Neural cell (in vitro differentiated cells): ENCODE results near the gene WFDC5. TPM values are rescaled to one million over a fixed set of nuclear protein-coding genes. Genes with fewer than 3 reads are reported as not detected.

ENCODE experiments used
- H2AFZ ChIP-seq: fragments of 200-600, 300-800 bp; sonication (generic), shearing (Covaris generic); 2 replicates; pipeline ENCODE4 v1.6.0; 2014; ENCODE audit warnings: low read depth, mild to moderate bottlenecking, antibody characterized with exemption, low read length, moderate library complexity
- H3F3A ChIP-seq: fragments of 200-600 bp; shearing (Covaris generic); 2 replicates; pipeline ENCODE4 v1.6.1; 2016; ENCODE audit warnings: mild to moderate bottlenecking, moderate library complexity, mixed read lengths, antibody characterized with exemption, low read length; ENCODE audit not compliant: insufficient read depth, poor library complexity, severe bottlenecking
- H3K27ac ChIP-seq: fragments of 200-600, 300-800 bp; sonication (generic), shearing (Covaris generic); 2 replicates; pipeline ENCODE4 v1.5.1; 2014; ENCODE audit warnings: mild to moderate bottlenecking, low read length, moderate library complexity
- H3K27me3 ChIP-seq: fragments of 300-800, 200-600 bp; sonication (generic), shearing (Covaris generic); 2 replicates; pipeline ENCODE4 v1.6.0; 2014; ENCODE audit warnings: mild to moderate bottlenecking, low read depth, low read length, moderate library complexity; ENCODE audit not compliant: insufficient read depth
- H3K36me3 ChIP-seq: fragments of 300-800, 200-600 bp; sonication (generic), shearing (Covaris generic); 2 replicates; pipeline ENCODE4 v1.5.1; 2014; ENCODE audit warnings: mild to moderate bottlenecking, antibody characterized with exemption, low read length, moderate library complexity; ENCODE audit not compliant: insufficient read depth
- H3K4me2 ChIP-seq: fragments of 300-800, 200-600 bp; sonication (generic), shearing (Covaris generic); 2 replicates; pipeline ENCODE4 v1.6.0; 2014; ENCODE audit warnings: mild to moderate bottlenecking, low read length
- H3K4me3 ChIP-seq: fragments of 300-800, 200-600 bp; sonication (generic), shearing (Covaris generic); 2 replicates; pipeline ENCODE4 v1.5.1; 2014; ENCODE audit warnings: mild to moderate bottlenecking, low read length, moderate library complexity
- H3K79me2 ChIP-seq: fragments of 200-600 bp; shearing (Covaris generic); replicated peaks from 2 replicates; pipeline ENCODE4 v1.6.0; 2014; ENCODE audit warnings: mild to moderate bottlenecking, low read length, moderate library complexity; ENCODE audit not compliant: insufficient read depth
- H3K9ac ChIP-seq: fragments of 300-800, 200-600 bp; sonication (generic), shearing (Covaris generic); 2 replicates; pipeline ENCODE4 v1.6.1; 2016; ENCODE audit warnings: mild to moderate bottlenecking, low read length, mixed read lengths
- H3K9me2 ChIP-seq: fragments of 200-600 bp; shearing (Covaris generic); 2 replicates; pipeline ENCODE4 v1.6.1; 2016; ENCODE audit warnings: mild to moderate bottlenecking, low read length, mixed read lengths; ENCODE audit not compliant: insufficient read depth
- H3K9me3 ChIP-seq: fragments of 200-600, 300-800 bp; sonication (generic), shearing (Covaris generic); 2 replicates; pipeline ENCODE4 v1.6.1; 2016; ENCODE audit warnings: mild to moderate bottlenecking, mixed run types, low read length, moderate library complexity, mixed read lengths
- H4K20me1 ChIP-seq: fragments of 200-600 bp; shearing (Covaris generic); 2 replicates; pipeline ENCODE4 v1.6.1; 2016; ENCODE audit warnings: mild to moderate bottlenecking, mixed run types; ENCODE audit not compliant: insufficient read depth
- EP300 ChIP-seq: fragments of 450-650 bp; conservative IDR thresholded peaks from 2 replicates; pipeline ENCODE4 v1.6.1; 2014; ENCODE audit warnings: antibody characterized with exemption, mild to moderate bottlenecking, moderate library complexity; ENCODE audit not compliant: poor library complexity, severe bottlenecking
- EZH2 ChIP-seq: fragments of 200-600, 300-800 bp; shearing (Covaris generic), sonication (generic); IDR thresholded peaks from 2 replicates; pipeline ENCODE4 v1.6.1; 2014; ENCODE audit warnings: antibody characterized with exemption, low read length, borderline replicate concordance, mild to moderate bottlenecking; ENCODE audit not compliant: insufficient read depth, poor library complexity, severe bottlenecking
- MXI1 ChIP-seq: fragments of 450-650 bp; conservative IDR thresholded peaks from 2 replicates; pipeline ENCODE4 v1.6.1; 2014; ENCODE audit warnings: antibody characterized with exemption, mild to moderate bottlenecking; ENCODE audit not compliant: poor library complexity, severe bottlenecking
- RAD21 ChIP-seq: fragments of 450-650 bp; conservative IDR thresholded peaks from 2 replicates; pipeline ENCODE4 v1.6.1; 2014; ENCODE audit warnings: antibody characterized with exemption, mild to moderate bottlenecking, moderate library complexity
- SMC3 ChIP-seq: fragments of 450-650 bp; conservative IDR thresholded peaks from 2 replicates; pipeline ENCODE4 v1.6.1; 2014; ENCODE audit warnings: antibody characterized with exemption, mild to moderate bottlenecking, moderate library complexity; ENCODE audit not compliant: poor library complexity
- TAF1 ChIP-seq: IDR thresholded peaks from 2 replicates; pipeline ENCODE4 v1.6.1; 2012; ENCODE audit warnings: low read depth
- polyA plus RNA-seq: library from polyadenylated mRNA; depleted of rRNA; stranded (reverse); fragments of >200 nt; gene quantifications from 2 replicates; pipeline ENCODE4 v1.2.3, GENCODE V29; 2014
- TF ChIP-seq, protein P1 (sequence below): fragments of 450-650 bp; IDR thresholded peaks from 2 replicates; pipeline ENCODE4 v1.5.1; 2014; ENCODE audit warnings: antibody characterized with exemption, mild to moderate bottlenecking, moderate library complexity; ENCODE audit not compliant: poor library complexity, severe bottlenecking
- TF ChIP-seq, protein P2 (sequence below): IDR thresholded peaks from 2 replicates; pipeline ENCODE4 v1.6.1; 2012; ENCODE audit warnings: borderline replicate concordance

The WFDC5 gene
- polyA plus RNA-seq, 1 donor from 2014 or later, result not detected

DNA sequence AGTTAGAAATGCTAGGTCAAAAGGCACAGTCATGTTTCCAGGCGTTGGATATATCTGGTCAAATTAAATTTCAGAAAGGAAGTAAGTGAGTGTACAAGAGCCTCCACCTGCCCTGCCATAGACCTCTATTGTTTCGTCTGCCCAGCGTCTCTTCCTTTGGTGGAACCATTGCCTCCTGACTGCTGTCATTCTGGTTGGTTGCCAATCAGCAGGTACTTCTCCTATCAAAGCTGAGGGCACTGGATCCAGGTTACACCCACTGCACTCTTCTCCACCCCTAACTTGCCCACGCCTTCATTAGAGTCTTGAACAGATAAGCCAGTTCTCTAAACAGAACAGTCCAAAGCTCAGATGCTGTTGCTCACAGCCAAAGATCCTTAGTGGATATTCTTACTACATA is 2.6 kb upstream of the WFDC5 start:
- H3K27ac ChIP-seq, result no peak overlapping the region
- no peak overlapping the region for H3K9ac ChIP-seq
- H3K4me2 ChIP-seq, result no peak overlapping the region
- H3K4me3 ChIP-seq, result no peak overlapping the region
- H3K36me3 ChIP-seq, result no peaks in the 10 kb centered on the region
- H4K20me1 ChIP-seq, result no peaks in the 10 kb centered on the region
- no peaks in the 10 kb centered on the region for H3K27me3 ChIP-seq
- no peaks in the 10 kb centered on the region for H3K9me2 ChIP-seq
- H3K9me3 ChIP-seq, result no peaks in the 10 kb centered on the region
- TF ChIP-seq MXI1 (no peak), RAD21 (no peak), EZH2 (no peak), TAF1 (no peak), EP300 (no peak), SMC3 (no peak)
- TF ChIP-seq, protein P1, sequence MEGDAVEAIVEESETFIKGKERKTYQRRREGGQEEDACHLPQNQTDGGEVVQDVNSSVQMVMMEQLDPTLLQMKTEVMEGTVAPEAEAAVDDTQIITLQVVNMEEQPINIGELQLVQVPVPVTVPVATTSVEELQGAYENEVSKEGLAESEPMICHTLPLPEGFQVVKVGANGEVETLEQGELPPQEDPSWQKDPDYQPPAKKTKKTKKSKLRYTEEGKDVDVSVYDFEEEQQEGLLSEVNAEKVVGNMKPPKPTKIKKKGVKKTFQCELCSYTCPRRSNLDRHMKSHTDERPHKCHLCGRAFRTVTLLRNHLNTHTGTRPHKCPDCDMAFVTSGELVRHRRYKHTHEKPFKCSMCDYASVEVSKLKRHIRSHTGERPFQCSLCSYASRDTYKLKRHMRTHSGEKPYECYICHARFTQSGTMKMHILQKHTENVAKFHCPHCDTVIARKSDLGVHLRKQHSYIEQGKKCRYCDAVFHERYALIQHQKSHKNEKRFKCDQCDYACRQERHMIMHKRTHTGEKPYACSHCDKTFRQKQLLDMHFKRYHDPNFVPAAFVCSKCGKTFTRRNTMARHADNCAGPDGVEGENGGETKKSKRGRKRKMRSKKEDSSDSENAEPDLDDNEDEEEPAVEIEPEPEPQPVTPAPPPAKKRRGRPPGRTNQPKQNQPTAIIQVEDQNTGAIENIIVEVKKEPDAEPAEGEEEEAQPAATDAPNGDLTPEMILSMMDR, result no peak
- TF ChIP-seq, protein P2, sequence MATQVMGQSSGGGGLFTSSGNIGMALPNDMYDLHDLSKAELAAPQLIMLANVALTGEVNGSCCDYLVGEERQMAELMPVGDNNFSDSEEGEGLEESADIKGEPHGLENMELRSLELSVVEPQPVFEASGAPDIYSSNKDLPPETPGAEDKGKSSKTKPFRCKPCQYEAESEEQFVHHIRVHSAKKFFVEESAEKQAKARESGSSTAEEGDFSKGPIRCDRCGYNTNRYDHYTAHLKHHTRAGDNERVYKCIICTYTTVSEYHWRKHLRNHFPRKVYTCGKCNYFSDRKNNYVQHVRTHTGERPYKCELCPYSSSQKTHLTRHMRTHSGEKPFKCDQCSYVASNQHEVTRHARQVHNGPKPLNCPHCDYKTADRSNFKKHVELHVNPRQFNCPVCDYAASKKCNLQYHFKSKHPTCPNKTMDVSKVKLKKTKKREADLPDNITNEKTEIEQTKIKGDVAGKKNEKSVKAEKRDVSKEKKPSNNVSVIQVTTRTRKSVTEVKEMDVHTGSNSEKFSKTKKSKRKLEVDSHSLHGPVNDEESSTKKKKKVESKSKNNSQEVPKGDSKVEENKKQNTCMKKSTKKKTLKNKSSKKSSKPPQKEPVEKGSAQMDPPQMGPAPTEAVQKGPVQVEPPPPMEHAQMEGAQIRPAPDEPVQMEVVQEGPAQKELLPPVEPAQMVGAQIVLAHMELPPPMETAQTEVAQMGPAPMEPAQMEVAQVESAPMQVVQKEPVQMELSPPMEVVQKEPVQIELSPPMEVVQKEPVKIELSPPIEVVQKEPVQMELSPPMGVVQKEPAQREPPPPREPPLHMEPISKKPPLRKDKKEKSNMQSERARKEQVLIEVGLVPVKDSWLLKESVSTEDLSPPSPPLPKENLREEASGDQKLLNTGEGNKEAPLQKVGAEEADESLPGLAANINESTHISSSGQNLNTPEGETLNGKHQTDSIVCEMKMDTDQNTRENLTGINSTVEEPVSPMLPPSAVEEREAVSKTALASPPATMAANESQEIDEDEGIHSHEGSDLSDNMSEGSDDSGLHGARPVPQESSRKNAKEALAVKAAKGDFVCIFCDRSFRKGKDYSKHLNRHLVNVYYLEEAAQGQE, result no peak
- H3K79me2 ChIP-seq, result no peaks in the 10 kb centered on the region
- H3F3A ChIP-seq, result no peaks in the 10 kb centered on the region
- H2AFZ ChIP-seq, result no peak overlapping the region

DNA sequence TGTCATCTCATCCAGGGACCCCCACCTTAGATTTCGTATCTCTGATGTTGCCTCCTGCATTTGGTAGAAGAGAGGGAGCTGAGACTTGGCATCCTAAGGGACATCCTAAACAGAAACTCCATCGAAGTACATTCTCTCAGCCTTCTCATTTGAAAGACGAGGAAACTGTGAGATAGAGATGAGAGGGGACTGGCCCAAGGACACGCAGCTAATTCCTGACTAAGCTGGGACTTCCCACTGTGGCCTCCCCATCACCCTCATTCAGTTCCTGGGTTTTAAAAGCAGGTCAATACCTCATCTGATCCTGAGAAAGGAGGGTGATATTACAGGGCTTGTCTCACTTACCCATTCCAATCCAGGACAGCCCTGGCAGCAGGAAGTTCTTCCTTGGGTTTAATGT is 855 bp upstream of the WFDC5 start:
- no peaks in the 10 kb centered on the region for H3K27me3 ChIP-seq
- no peaks in the 10 kb centered on the region for H3K9me2 ChIP-seq
- no peaks in the 10 kb centered on the region for H3K79me2 ChIP-seq
- TF ChIP-seq, protein P1, result no peak
- TF ChIP-seq SMC3 (no peak), EZH2 (no peak), TAF1 (no peak)
- no peak overlapping the region for H3K9ac ChIP-seq
- H3K27ac ChIP-seq, result no peak overlapping the region
- H4K20me1 ChIP-seq, result no peaks in the 10 kb centered on the region
- H3F3A ChIP-seq, result no peaks in the 10 kb centered on the region
- no peak overlapping the region for H2AFZ ChIP-seq
- H3K4me2 ChIP-seq, result no peak overlapping the region
- H3K9me3 ChIP-seq, result no peaks in the 10 kb centered on the region
- no peaks in the 10 kb centered on the region for H3K36me3 ChIP-seq
- H3K4me3 ChIP-seq, result no peak overlapping the region
